ENCODE data around the gene ADO.

The ADO gene

GRCh38 chr10:62826273-62826672 lies 21.8 kb downstream of the ADO start:
- Histone ChIP-seq H3K4ac (ENCODE audit: low read depth, low read length) (no peak overlapping the region), H2BK120ac (ENCODE audit: low read depth, low read length) (no peak overlapping the region), H3K56ac (ENCODE audit: low read length) (no peak overlapping the region), H3K27me3 (ENCODE audit: insufficient read depth, low read length, poor library complexity) (no peaks in the 10 kb centered on the region), H3K18ac (ENCODE audit: low read length) (no peak overlapping the region), H3K79me1 (ENCODE audit: low read length) (no peaks in the 10 kb centered on the region), H3K4me3 (ENCODE audit: low read length) (no peak overlapping the region), H3K27ac (ENCODE audit: low read depth, low read length) (no peak overlapping the region), H3K4me2 (ENCODE audit: low read length) (no peak overlapping the region), H3K23ac (ENCODE audit: low read length) (no peak overlapping the region), H3K9ac (ENCODE audit: low read length) (no peak overlapping the region), H4K5ac (ENCODE audit: low read length) (no peak overlapping the region), H2AK5ac (ENCODE audit: low read length) (no peak overlapping the region), H4K8ac (ENCODE audit: low read depth, low read length) (no peak overlapping the region), H2BK5ac (ENCODE audit: low read length) (no peak overlapping the region), H2BK15ac (replicated peaks; ENCODE audit: low read depth) (no peak overlapping the region), H3K4me1 (ENCODE audit: control insufficient read depth, low read depth, low read length) (no peaks in the 10 kb centered on the region), H3K36me3 (ENCODE audit: control insufficient read depth, insufficient read depth, low read length) (no peaks in the 10 kb centered on the region), H3K79me2 (ENCODE audit: control insufficient read depth, insufficient read depth, low read length) (no peaks in the 10 kb centered on the region)
- no CpG with 5 or more reads among the region's 1 CpG for WGBS (ENCODE audit: extremely low coverage, insufficient coverage, low lambda C conversion rate)
- no peak for DNase-seq

GRCh38 chr10:62829622-62830021 lies 25.1 kb downstream of the ADO start:
- H2BK120ac ChIP-seq (ENCODE audit: low read depth, low read length) = no peak overlapping the region
- no peak overlapping the region for H2BK5ac ChIP-seq (ENCODE audit: low read length)
- no peak overlapping the region for H2BK15ac ChIP-seq (replicated peaks; ENCODE audit: low read depth)
- H3K18ac ChIP-seq (ENCODE audit: low read length) = no peak overlapping the region
- no CpG with 5 or more reads among the region's 2 CpGs for WGBS (ENCODE audit: extremely low coverage, insufficient coverage, low lambda C conversion rate)
- no peak overlapping the region for H3K9ac ChIP-seq (ENCODE audit: low read length)
- H3K4ac ChIP-seq (ENCODE audit: low read depth, low read length) = no peak overlapping the region
- no peaks in the 10 kb centered on the region for H3K27me3 ChIP-seq (ENCODE audit: insufficient read depth, low read length, poor library complexity)
- H3K36me3 ChIP-seq (ENCODE audit: control insufficient read depth, insufficient read depth, low read length) = no peaks in the 10 kb centered on the region
- H3K4me1 ChIP-seq (ENCODE audit: control insufficient read depth, low read depth, low read length) = no peaks in the 10 kb centered on the region
- no peak overlapping the region for H3K27ac ChIP-seq (ENCODE audit: low read depth, low read length)
- H2AK5ac ChIP-seq (ENCODE audit: low read length) = no peak overlapping the region
- H4K8ac ChIP-seq (ENCODE audit: low read depth, low read length) = no peak overlapping the region
- no peak overlapping the region for H4K5ac ChIP-seq (ENCODE audit: low read length)
- DNase-seq = no peak
- no peak overlapping the region for H3K4me2 ChIP-seq (ENCODE audit: low read length)
- no peaks in the 10 kb centered on the region for H3K79me2 ChIP-seq (ENCODE audit: control insufficient read depth, insufficient read depth, low read length)
- H3K4me3 ChIP-seq (ENCODE audit: low read length) = no peak overlapping the region
- no peak overlapping the region for H3K56ac ChIP-seq (ENCODE audit: low read length)
- H3K23ac ChIP-seq (ENCODE audit: low read length) = no peak overlapping the region
- no peaks in the 10 kb centered on the region for H3K79me1 ChIP-seq (ENCODE audit: low read length)

- H3K4me1 ChIP-seq (ENCODE audit: control insufficient read depth, low read depth, low read length) = no peaks in the 10 kb centered on the region
- H3K23ac ChIP-seq (ENCODE audit: low read length) = no peak overlapping the region
- no peak overlapping the region for H3K4ac ChIP-seq (ENCODE audit: low read depth, low read length)
- no peaks in the 10 kb centered on the region for H3K79me1 ChIP-seq (ENCODE audit: low read length)
- no peak overlapping the region for H3K9ac ChIP-seq (ENCODE audit: low read length)
- H2BK120ac ChIP-seq (ENCODE audit: low read depth, low read length) = no peak overlapping the region
- H3K18ac ChIP-seq (ENCODE audit: low read length) = no peak overlapping the region
- no peak overlapping the region for H3K4me2 ChIP-seq (ENCODE audit: low read length)
- WGBS (ENCODE audit: extremely low coverage, insufficient coverage, low lambda C conversion rate) = no CpG with 5 or more reads among the region's 4 CpGs
- no peaks in the 10 kb centered on the region for H3K36me3 ChIP-seq (ENCODE audit: control insufficient read depth, insufficient read depth, low read length)
- no peaks in the 10 kb centered on the region for H3K27me3 ChIP-seq (ENCODE audit: insufficient read depth, low read length, poor library complexity)
- no peak overlapping the region for H2BK5ac ChIP-seq (ENCODE audit: low read length)
- DNase-seq = peak; percentile 36
- no peaks in the 10 kb centered on the region for H3K79me2 ChIP-seq (ENCODE audit: control insufficient read depth, insufficient read depth, low read length)
- no peak overlapping the region for H3K4me3 ChIP-seq (ENCODE audit: low read length)
- H2BK15ac ChIP-seq (replicated peaks; ENCODE audit: low read depth) = no peak overlapping the region
- no peak overlapping the region for H4K8ac ChIP-seq (ENCODE audit: low read depth, low read length)
- H3K27ac ChIP-seq (ENCODE audit: low read depth, low read length) = no peak overlapping the region
- no peak overlapping the region for H4K5ac ChIP-seq (ENCODE audit: low read length)
- H3K56ac ChIP-seq (ENCODE audit: low read length) = no peak overlapping the region
- H2AK5ac ChIP-seq (ENCODE audit: low read length) = no peak overlapping the region
These were observed 26.2 kb downstream of the ADO start for GRCh38 chr10:62830679-62831078.

GRCh38 chr10:62831346-62831745 lies 26.8 kb downstream of the ADO start:
- Histone ChIP-seq H3K27me3 (ENCODE audit: insufficient read depth, low read length, poor library complexity) (no peaks in the 10 kb centered on the region), H3K27ac (ENCODE audit: low read depth, low read length) (no peak overlapping the region), H3K79me1 (ENCODE audit: low read length) (no peaks in the 10 kb centered on the region), H3K36me3 (ENCODE audit: control insufficient read depth, insufficient read depth, low read length) (no peaks in the 10 kb centered on the region), H3K4ac (ENCODE audit: low read depth, low read length) (no peak overlapping the region), H3K4me1 (ENCODE audit: control insufficient read depth, low read depth, low read length) (no peaks in the 10 kb centered on the region), H3K4me3 (ENCODE audit: low read length) (no peak overlapping the region), H3K23ac (ENCODE audit: low read length) (no peak overlapping the region), H3K79me2 (ENCODE audit: control insufficient read depth, insufficient read depth, low read length) (no peaks in the 10 kb centered on the region), H2BK5ac (ENCODE audit: low read length) (no peak overlapping the region), H3K9ac (ENCODE audit: low read length) (no peak overlapping the region), H4K8ac (ENCODE audit: low read depth, low read length) (no peak overlapping the region), H2AK5ac (ENCODE audit: low read length) (no peak overlapping the region), H4K5ac (ENCODE audit: low read length) (no peak overlapping the region), H2BK15ac (replicated peaks; ENCODE audit: low read depth) (no peak overlapping the region), H3K18ac (ENCODE audit: low read length) (no peak overlapping the region), H2BK120ac (ENCODE audit: low read depth, low read length) (no peak overlapping the region), H3K56ac (ENCODE audit: low read length) (no peak overlapping the region), H3K4me2 (ENCODE audit: low read length) (no peak overlapping the region)
- no peak for DNase-seq
- no CpG with 5 or more reads among the region's 2 CpGs for WGBS (ENCODE audit: extremely low coverage, insufficient coverage, low lambda C conversion rate)

GRCh38 chr10:62839590-62839989 lies 35.1 kb downstream of the ADO start:
- Histone ChIP-seq H2BK5ac (ENCODE audit: low read length) (no peak overlapping the region), H3K4me1 (ENCODE audit: control insufficient read depth, low read depth, low read length) (no peaks in the 10 kb centered on the region), H3K79me2 (ENCODE audit: control insufficient read depth, insufficient read depth, low read length) (no peaks in the 10 kb centered on the region), H3K4me3 (ENCODE audit: low read length) (no peak overlapping the region), H3K36me3 (ENCODE audit: control insufficient read depth, insufficient read depth, low read length) (no peaks in the 10 kb centered on the region), H3K4ac (ENCODE audit: low read depth, low read length) (no peak overlapping the region), H3K79me1 (ENCODE audit: low read length) (no peaks in the 10 kb centered on the region), H3K9ac (ENCODE audit: low read length) (no peak overlapping the region), H3K4me2 (ENCODE audit: low read length) (no peak overlapping the region), H4K5ac (ENCODE audit: low read length) (no peak overlapping the region), H3K23ac (ENCODE audit: low read length) (no peak overlapping the region), H3K27ac (ENCODE audit: low read depth, low read length) (no peak overlapping the region), H2BK15ac (replicated peaks; ENCODE audit: low read depth) (no peak overlapping the region), H3K56ac (ENCODE audit: low read length) (no peak overlapping the region), H2AK5ac (ENCODE audit: low read length) (no peak overlapping the region), H3K18ac (ENCODE audit: low read length) (no peak overlapping the region), H2BK120ac (ENCODE audit: low read depth, low read length) (no peak overlapping the region), H3K27me3 (ENCODE audit: insufficient read depth, low read length, poor library complexity) (no peaks in the 10 kb centered on the region), H4K8ac (ENCODE audit: low read depth, low read length) (no peak overlapping the region)
- no peak for DNase-seq
- WGBS (ENCODE audit: extremely low coverage, insufficient coverage, low lambda C conversion rate) = no CpG with 5 or more reads among the region's 2 CpGs

GRCh38 chr10:62842983-62843382 lies 38.5 kb downstream of the ADO start:
- Histone ChIP-seq H3K4me3 (ENCODE audit: low read length) (no peak overlapping the region), H4K5ac (ENCODE audit: low read length) (no peak overlapping the region), H3K18ac (ENCODE audit: low read length) (no peak overlapping the region), H3K4me2 (ENCODE audit: low read length) (no peak overlapping the region), H2BK5ac (ENCODE audit: low read length) (no peak overlapping the region), H3K9ac (ENCODE audit: low read length) (no peak overlapping the region), H3K79me1 (ENCODE audit: low read length) (no peaks in the 10 kb centered on the region), H2BK120ac (ENCODE audit: low read depth, low read length) (no peak overlapping the region), H3K27me3 (ENCODE audit: insufficient read depth, low read length, poor library complexity) (no peaks in the 10 kb centered on the region), H3K56ac (ENCODE audit: low read length) (no peak overlapping the region), H3K23ac (ENCODE audit: low read length) (no peak overlapping the region), H3K4ac (ENCODE audit: low read depth, low read length) (no peak overlapping the region), H3K79me2 (ENCODE audit: control insufficient read depth, insufficient read depth, low read length) (no peaks in the 10 kb centered on the region), H3K4me1 (ENCODE audit: control insufficient read depth, low read depth, low read length) (no peaks in the 10 kb centered on the region), H4K8ac (ENCODE audit: low read depth, low read length) (no peak overlapping the region), H2BK15ac (replicated peaks; ENCODE audit: low read depth) (no peak overlapping the region), H3K36me3 (ENCODE audit: control insufficient read depth, insufficient read depth, low read length) (no peaks in the 10 kb centered on the region), H3K27ac (ENCODE audit: low read depth, low read length) (no peak overlapping the region), H2AK5ac (ENCODE audit: low read length) (no peak overlapping the region)
- WGBS (ENCODE audit: extremely low coverage, insufficient coverage, low lambda C conversion rate) = no CpG with 5 or more reads among the region's 1 CpG
- no peak for DNase-seq

Data from mesendoderm (in vitro differentiated cells).